ENCODE measurements around the gene KRTAP10-4. TPM values are rescaled to one million over a fixed set of nuclear protein-coding genes. Genes with fewer than 3 reads are reported as not detected.

Gene KRTAP10-4
- total and polyA plus RNA-seq, 4 donors, result not detected

DNA sequence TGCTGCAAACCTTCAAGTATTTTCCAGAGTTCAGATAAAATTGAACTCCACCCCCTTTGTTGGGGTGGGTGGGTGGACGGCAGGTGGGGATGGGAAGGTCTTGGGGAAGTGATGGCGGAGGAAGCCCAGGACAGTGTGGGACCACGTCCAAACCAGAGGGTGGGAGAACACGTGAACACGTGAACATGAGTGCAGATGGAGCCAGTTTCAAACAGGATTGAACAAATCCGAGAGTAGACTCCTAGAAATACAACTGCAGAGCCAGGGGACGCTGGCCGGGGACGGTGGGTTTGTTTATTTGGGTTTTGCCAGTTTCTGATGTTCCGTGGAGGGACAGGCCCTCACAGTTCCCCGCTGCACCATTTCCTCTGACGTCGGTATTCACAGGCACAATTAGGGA is 25.1 kb upstream of the KRTAP10-4 start:
- TF ChIP-seq REST (IDR thresholded peaks at IDR 0.05) (no peak), HNF4A (conservative IDR thresholded peaks at IDR 0.05) (no peak), EGR1 (IDR thresholded peaks at IDR 0.05; ENCODE audit: low read depth in 2 of 2) (no peak), SP1 (IDR thresholded peaks at IDR 0.05) (no peak), JUND (IDR thresholded peaks at IDR 0.05) (no peak)
- TF ChIP-seq, protein P1, sequence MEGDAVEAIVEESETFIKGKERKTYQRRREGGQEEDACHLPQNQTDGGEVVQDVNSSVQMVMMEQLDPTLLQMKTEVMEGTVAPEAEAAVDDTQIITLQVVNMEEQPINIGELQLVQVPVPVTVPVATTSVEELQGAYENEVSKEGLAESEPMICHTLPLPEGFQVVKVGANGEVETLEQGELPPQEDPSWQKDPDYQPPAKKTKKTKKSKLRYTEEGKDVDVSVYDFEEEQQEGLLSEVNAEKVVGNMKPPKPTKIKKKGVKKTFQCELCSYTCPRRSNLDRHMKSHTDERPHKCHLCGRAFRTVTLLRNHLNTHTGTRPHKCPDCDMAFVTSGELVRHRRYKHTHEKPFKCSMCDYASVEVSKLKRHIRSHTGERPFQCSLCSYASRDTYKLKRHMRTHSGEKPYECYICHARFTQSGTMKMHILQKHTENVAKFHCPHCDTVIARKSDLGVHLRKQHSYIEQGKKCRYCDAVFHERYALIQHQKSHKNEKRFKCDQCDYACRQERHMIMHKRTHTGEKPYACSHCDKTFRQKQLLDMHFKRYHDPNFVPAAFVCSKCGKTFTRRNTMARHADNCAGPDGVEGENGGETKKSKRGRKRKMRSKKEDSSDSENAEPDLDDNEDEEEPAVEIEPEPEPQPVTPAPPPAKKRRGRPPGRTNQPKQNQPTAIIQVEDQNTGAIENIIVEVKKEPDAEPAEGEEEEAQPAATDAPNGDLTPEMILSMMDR (IDR thresholded peaks at IDR 0.05; ENCODE audit: low read depth, low read length, missing input control), result no peak
- Histone ChIP-seq H3K27me3 (ENCODE audit: control insufficient read depth in 4 of 4, insufficient read depth in 4 of 4, low read length in 3 of 4) (peaks cover 0 to 2% (median 0%) of the 10 kb centered on the region in 4 donors), H3K9me3 (ENCODE audit: control insufficient read depth in 4 of 4, low read length in 3 of 4) (no peaks in the 10 kb centered on the region), H3K9ac (ENCODE audit: low read depth in 1 of 2, low read length in 2 of 2) (no peak overlapping the region), H3K4me1 (ENCODE audit: control insufficient read depth in 4 of 4, insufficient read depth in 4 of 4, low read length in 3 of 4) (no peaks in the 10 kb centered on the region), H3K36me3 (ENCODE audit: control insufficient read depth in 4 of 4, insufficient read depth in 3 of 4, low read depth in 1 of 4, low read length in 3 of 4) (no peaks in the 10 kb centered on the region), H3K27ac (ENCODE audit: low read depth in 1 of 2, low read length in 2 of 2) (no peak overlapping the region), H3K4me3 (ENCODE audit: low read depth in 1 of 3, low read length in 3 of 3) (no peak overlapping the region)
- 71% methylated on average over 13 of the region's 13 CpGs for WGBS
- no peak for DNase-seq (ENCODE audit: low spot score)

DNA sequence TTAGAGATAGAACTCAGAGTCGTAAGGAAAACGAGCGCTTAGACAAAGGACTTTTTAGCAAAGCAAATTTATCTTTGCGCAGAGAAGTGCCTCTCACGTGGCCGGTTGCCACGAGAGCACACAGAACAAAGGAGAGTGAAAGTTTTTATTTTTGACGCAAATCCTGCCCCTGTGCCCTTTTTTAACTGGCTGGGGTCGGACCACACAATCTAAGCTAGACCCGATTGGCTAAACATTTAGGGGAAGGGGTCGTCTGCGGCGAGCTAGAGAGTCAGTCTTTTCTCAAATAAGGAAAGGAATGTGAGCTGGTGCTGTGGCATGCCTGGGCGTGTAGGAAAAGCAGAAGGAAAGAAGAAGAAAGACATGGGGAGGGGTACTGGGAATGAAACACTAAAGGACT is 24.6 kb upstream of the KRTAP10-4 start:
- WGBS, result 35% methylated on average over 14 of the region's 14 CpGs
- H3K27ac ChIP-seq (ENCODE audit: low read depth in 1 of 2, low read length in 2 of 2), result no peak overlapping the region
- peaks cover 0 to 2% (median 0%) of the 10 kb centered on the region in 4 donors for H3K27me3 ChIP-seq (ENCODE audit: control insufficient read depth in 4 of 4, insufficient read depth in 4 of 4, low read length in 3 of 4)
- no peaks in the 10 kb centered on the region for H3K9me3 ChIP-seq (ENCODE audit: control insufficient read depth in 4 of 4, low read length in 3 of 4)
- no peak overlapping the region for H3K9ac ChIP-seq (ENCODE audit: low read depth in 1 of 2, low read length in 2 of 2)
- no peaks in the 10 kb centered on the region for H3K4me1 ChIP-seq (ENCODE audit: control insufficient read depth in 4 of 4, insufficient read depth in 4 of 4, low read length in 3 of 4)
- H3K4me3 ChIP-seq (ENCODE audit: low read depth in 1 of 3, low read length in 3 of 3), result no peak overlapping the region
- TF ChIP-seq, protein P1 (IDR thresholded peaks at IDR 0.05; ENCODE audit: low read depth, low read length, missing input control), result no peak
- TF ChIP-seq YY1 (IDR thresholded peaks at IDR 0.05), result no peak
- no peak for TF ChIP-seq REST (IDR thresholded peaks at IDR 0.05)
- TF ChIP-seq, protein P2, sequence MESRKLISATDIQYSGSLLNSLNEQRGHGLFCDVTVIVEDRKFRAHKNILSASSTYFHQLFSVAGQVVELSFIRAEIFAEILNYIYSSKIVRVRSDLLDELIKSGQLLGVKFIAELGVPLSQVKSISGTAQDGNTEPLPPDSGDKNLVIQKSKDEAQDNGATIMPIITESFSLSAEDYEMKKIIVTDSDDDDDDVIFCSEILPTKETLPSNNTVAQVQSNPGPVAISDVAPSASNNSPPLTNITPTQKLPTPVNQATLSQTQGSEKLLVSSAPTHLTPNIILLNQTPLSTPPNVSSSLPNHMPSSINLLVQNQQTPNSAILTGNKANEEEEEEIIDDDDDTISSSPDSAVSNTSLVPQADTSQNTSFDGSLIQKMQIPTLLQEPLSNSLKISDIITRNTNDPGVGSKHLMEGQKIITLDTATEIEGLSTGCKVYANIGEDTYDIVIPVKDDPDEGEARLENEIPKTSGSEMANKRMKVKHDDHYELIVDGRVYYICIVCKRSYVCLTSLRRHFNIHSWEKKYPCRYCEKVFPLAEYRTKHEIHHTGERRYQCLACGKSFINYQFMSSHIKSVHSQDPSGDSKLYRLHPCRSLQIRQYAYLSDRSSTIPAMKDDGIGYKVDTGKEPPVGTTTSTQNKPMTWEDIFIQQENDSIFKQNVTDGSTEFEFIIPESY (IDR thresholded peaks at IDR 0.05), result no peak
- no peak for TF ChIP-seq ATF3 (IDR thresholded peaks at IDR 0.05)
- TF ChIP-seq RAD21 (IDR thresholded peaks at IDR 0.05), result no peak
- no peak for TF ChIP-seq HNF4G (IDR thresholded peaks at IDR 0.05)
- no peak for TF ChIP-seq HNF4A (conservative IDR thresholded peaks at IDR 0.05)
- TF ChIP-seq NR2F2 (IDR thresholded peaks at IDR 0.05), result no peak
- no peak for TF ChIP-seq FOXA1 (IDR thresholded peaks at IDR 0.05)
- TF ChIP-seq GABPA (IDR thresholded peaks at IDR 0.05 in 1 of 2, conservative IDR thresholded peaks at IDR 0.05 in 1 of 2), result no peak
- TF ChIP-seq SP1 (IDR thresholded peaks at IDR 0.05), result no peak
- no peak for TF ChIP-seq TAF1 (conservative IDR thresholded peaks at IDR 0.05)
- no peak for TF ChIP-seq FOXA2 (IDR thresholded peaks at IDR 0.05)
- no peak for TF ChIP-seq EGR1 (IDR thresholded peaks at IDR 0.05; ENCODE audit: low read depth in 2 of 2)
- no peak for TF ChIP-seq RXRA (IDR thresholded peaks at IDR 0.05)
- no peak for TF ChIP-seq JUND (IDR thresholded peaks at IDR 0.05)
- TF ChIP-seq, protein P3, sequence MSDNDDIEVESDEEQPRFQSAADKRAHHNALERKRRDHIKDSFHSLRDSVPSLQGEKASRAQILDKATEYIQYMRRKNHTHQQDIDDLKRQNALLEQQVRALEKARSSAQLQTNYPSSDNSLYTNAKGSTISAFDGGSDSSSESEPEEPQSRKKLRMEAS (IDR thresholded peaks at IDR 0.05), result no peak
- no peak for DNase-seq (ENCODE audit: low spot score)
- no peaks in the 10 kb centered on the region for H3K36me3 ChIP-seq (ENCODE audit: control insufficient read depth in 4 of 4, insufficient read depth in 3 of 4, low read depth in 1 of 4, low read length in 3 of 4)
